ENCODE measurements around the gene ZMYND10. TPM values are rescaled to one million over a fixed set of nuclear protein-coding genes. Genes with fewer than 3 reads are reported as not detected.

The ZMYND10 gene
- total RNA-seq, 1 experiment from 2014 or later = 1.4 TPM

DNA sequence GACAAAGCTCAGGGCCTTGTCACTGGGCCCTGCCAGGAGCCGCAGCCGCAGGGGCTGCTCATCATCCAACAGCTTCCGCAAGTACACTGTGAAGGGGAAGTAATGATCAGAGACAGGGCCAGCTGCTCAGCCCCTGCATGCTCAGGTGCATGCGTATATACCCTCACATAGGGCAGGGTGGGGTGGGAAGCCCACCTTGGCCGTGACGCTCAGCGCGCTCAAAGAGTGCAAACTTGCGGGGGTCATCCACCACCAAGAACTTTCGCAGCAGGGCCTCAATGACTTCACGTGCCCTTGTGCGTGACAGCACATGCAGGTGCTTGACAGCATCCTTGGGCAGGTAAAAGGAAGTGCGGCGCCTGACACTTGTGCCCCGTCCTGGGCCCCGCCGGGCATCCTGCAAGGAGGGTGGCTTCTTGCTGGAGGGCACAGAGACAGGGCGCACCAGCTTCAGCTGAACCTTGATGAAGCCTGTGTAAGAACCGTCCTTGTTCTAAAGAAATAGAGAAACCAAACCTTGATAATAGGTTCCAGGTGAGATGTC, 14.1 kb downstream of the ZMYND10 start:
- Mint-ChIP-seq H3K4me3 (no peak overlapping the region), H3K27me3 (ENCODE audit: low read depth) (no peaks in the 10 kb centered on the region; the same call in 1 of the 2 replicates), H3K36me3 (ENCODE audit: insufficient read depth in 1 of 3, low read depth in 3 of 3) (peaks cover 13 to 47% (median 45%) of the 10 kb centered on the region in 3 experiments; a peak in 6 of 7 replicates), H3K9me3 (no peaks in the 10 kb centered on the region), H3K4me1 (peaks cover 14 to 29% of the 10 kb centered on the region in 2 experiments), H3K27ac (no peak overlapping the region)
- no CpG with 5 or more reads among the region's 19 CpGs for WGBS (ENCODE audit: extremely low coverage, insufficient read length, low lambda C conversion rate)
- Histone ChIP-seq H2BK120ac (ENCODE audit: low read depth, low read length, poor library complexity, severe bottlenecking) (no peak overlapping the region), H3K4ac (ENCODE audit: low read depth, low read length) (no peak overlapping the region), H3K9me3 (ENCODE audit: control insufficient read depth, low read depth, low read length) (no peaks in the 10 kb centered on the region), H2BK20ac (ENCODE audit: low read depth, low read length, poor library complexity, severe bottlenecking) (no peak overlapping the region), H4K20me1 (ENCODE audit: control insufficient read depth, insufficient read depth, insufficient read length) (no peaks in the 10 kb centered on the region), H2AFZ (ENCODE audit: low read length) (no peak overlapping the region), H3K79me1 (ENCODE audit: insufficient read depth, low read depth, low read length, poor library complexity, severe bottlenecking) (peaks cover 6% of the 10 kb centered on the region), H3K4me2 (ENCODE audit: insufficient read depth, insufficient read length, low read length) (no peak overlapping the region), H2AK5ac (ENCODE audit: insufficient read length, low read length) (no peak overlapping the region), H2BK5ac (ENCODE audit: insufficient read length, low read length) (no peak overlapping the region), H3K9ac (ENCODE audit: extremely low read depth, insufficient read length, low read length) (no peak overlapping the region), H3K18ac (ENCODE audit: insufficient read length, low read depth, low read length) (no peak overlapping the region), H3K14ac (ENCODE audit: insufficient read depth, low read length) (no peak overlapping the region), H2BK15ac (ENCODE audit: low read depth, low read length) (no peak overlapping the region), H3T11ph (ENCODE audit: low read length) (no peak overlapping the region), H3K56ac (ENCODE audit: insufficient read length, low read depth, low read length) (no peak overlapping the region), H3K23ac (ENCODE audit: insufficient read length, low read depth, low read length) (no peak overlapping the region), H4K8ac (replicated peaks; ENCODE audit: insufficient read length, low read depth, low read length) (no peak overlapping the region), H4K91ac (ENCODE audit: insufficient read length, low read depth, low read length) (no peak overlapping the region), H2BK12ac (ENCODE audit: insufficient read length, low read depth, low read length) (no peak overlapping the region), H3K27ac (ENCODE audit: insufficient read length, low read depth, low read length) (no peak overlapping the region), H3K79me2 (ENCODE audit: insufficient read depth, low read length) (peaks cover 9% of the 10 kb centered on the region; the same call in 1 of the 2 replicates), H3K23me2 (ENCODE audit: insufficient read length, low read depth, low read length, poor library complexity, severe bottlenecking) (peaks cover 13% of the 10 kb centered on the region), H3K27me3 (ENCODE audit: insufficient read depth, low read length) (no peaks in the 10 kb centered on the region), H4K5ac (ENCODE audit: insufficient read length, low read depth, low read length) (no peak overlapping the region), H3K4me1 (ENCODE audit: insufficient read depth, low read length) (no peaks in the 10 kb centered on the region; the same call in 1 of the 2 replicates)
- TF ChIP-seq, protein P1, sequence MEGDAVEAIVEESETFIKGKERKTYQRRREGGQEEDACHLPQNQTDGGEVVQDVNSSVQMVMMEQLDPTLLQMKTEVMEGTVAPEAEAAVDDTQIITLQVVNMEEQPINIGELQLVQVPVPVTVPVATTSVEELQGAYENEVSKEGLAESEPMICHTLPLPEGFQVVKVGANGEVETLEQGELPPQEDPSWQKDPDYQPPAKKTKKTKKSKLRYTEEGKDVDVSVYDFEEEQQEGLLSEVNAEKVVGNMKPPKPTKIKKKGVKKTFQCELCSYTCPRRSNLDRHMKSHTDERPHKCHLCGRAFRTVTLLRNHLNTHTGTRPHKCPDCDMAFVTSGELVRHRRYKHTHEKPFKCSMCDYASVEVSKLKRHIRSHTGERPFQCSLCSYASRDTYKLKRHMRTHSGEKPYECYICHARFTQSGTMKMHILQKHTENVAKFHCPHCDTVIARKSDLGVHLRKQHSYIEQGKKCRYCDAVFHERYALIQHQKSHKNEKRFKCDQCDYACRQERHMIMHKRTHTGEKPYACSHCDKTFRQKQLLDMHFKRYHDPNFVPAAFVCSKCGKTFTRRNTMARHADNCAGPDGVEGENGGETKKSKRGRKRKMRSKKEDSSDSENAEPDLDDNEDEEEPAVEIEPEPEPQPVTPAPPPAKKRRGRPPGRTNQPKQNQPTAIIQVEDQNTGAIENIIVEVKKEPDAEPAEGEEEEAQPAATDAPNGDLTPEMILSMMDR (conservative IDR thresholded peaks at IDR 0.05) = no peak
- DNase-seq = no peak
